RCC 7860 (cell line): ENCODE data around the gene NAV1.
"Not testable (repeated sequence)": the region's sequence is repeated elsewhere in the genome, so short reads cannot be mapped to it uniquely, and the experiment has no call there.

Experiments used
- DNase-seq: peaks from one replicate; pipeline ENCODE4 v3.0.0-alpha.2; 2015; ENCODE audit warnings: low spot score
- FAIRE-seq: peaks from 2 replicates; lab custom pipeline; 2012; peaks lifted over from hg19 to GRCh38; lab: Jason Lieb, UNC

Gene NAV1

GRCh38 chr1:201538612-201539551, at the start of gene NAV1:
NAV1 (plus strand) TSS chr1:201539127; CDS start chr1:201622885, 83,758 bp downstream.
- peak; percentile 86 for DNase-seq
- FAIRE-seq: peak; percentile 43

- FAIRE-seq (no peak), DNase-seq (no peak)
These were observed 49.2 kb upstream of the NAV1 start for GRCh38 chr1:201489643-201490261.

- FAIRE-seq: no peak
These were observed 48.2 kb upstream of the NAV1 start for GRCh38 chr1:201490708-201491131.

GRCh38 chr1:201491896-201492511, 46.9 kb upstream of the NAV1 start:
- no peak for FAIRE-seq

More at GRCh38 chr1:201490708-201491131, 48.2 kb upstream of the NAV1 start:
- DNase-seq: no peak

GRCh38 chr1:201493026-201493656, 45.8 kb upstream of the NAV1 start:
- DNase-seq, FAIRE-seq: not testable (repeated sequence)

More at GRCh38 chr1:201491896-201492511, 46.9 kb upstream of the NAV1 start:
- no peak for DNase-seq

GRCh38 chr1:201493757-201494617, 44.9 kb upstream of the NAV1 start:
- DNase-seq (no peak), FAIRE-seq (no peak)

GRCh38 chr1:201495551-201496295, 43.2 kb upstream of the NAV1 start:
- DNase-seq: no peak
- FAIRE-seq: no peak

GRCh38 chr1:201496296-201496690, 42.6 kb upstream of the NAV1 start:
- no peak for FAIRE-seq
- DNase-seq: no peak

- DNase-seq: no peak
- FAIRE-seq: no peak
These were observed 40.9 kb upstream of the NAV1 start for GRCh38 chr1:201497935-201498509.

- DNase-seq (no peak), FAIRE-seq (no peak)
These were observed 40.3 kb upstream of the NAV1 start for GRCh38 chr1:201498621-201499020.

- FAIRE-seq (no peak), DNase-seq (no peak)
These were observed 39.7 kb upstream of the NAV1 start for GRCh38 chr1:201499191-201499590.

GRCh38 chr1:201499795-201500669, 38.9 kb upstream of the NAV1 start:
- FAIRE-seq (no peak), DNase-seq (no peak)

- no peak for FAIRE-seq
- DNase-seq: no peak
These were observed 38.2 kb upstream of the NAV1 start for GRCh38 chr1:201500670-201501120.

- FAIRE-seq: no peak
- no peak for DNase-seq
These were observed 37.8 kb upstream of the NAV1 start for GRCh38 chr1:201501144-201501543.

- DNase-seq: no peak
- FAIRE-seq: no peak
These were observed 37.0 kb upstream of the NAV1 start for GRCh38 chr1:201501812-201502510.

GRCh38 chr1:201502511-201502857, 36.4 kb upstream of the NAV1 start:
- DNase-seq: no peak
- FAIRE-seq: no peak

GRCh38 chr1:201503397-201504176, 35.3 kb upstream of the NAV1 start:
- FAIRE-seq (no peak), DNase-seq (peak; percentile 95)
